Esophagus muscularis mucosa (tissue), 4 donors: Measurements from ENCODE around the gene GRM5. TPM values are rescaled to one million over a fixed set of nuclear protein-coding genes. Genes with fewer than 3 reads are reported as not detected.
"Not testable (repeated sequence)": the region's sequence is repeated elsewhere in the genome, so short reads cannot be mapped to it uniquely, and the experiment has no call there.

Experiments
- DNase-seq: peaks from one replicate; pipeline ENCODE4 v3.0.0-alpha.2; 2017; ENCODE audit errors: extremely low spot score
- H3K27ac ChIP-seq, 4 donors: fragments of 200-600 bp; sonication (generic); replicated peaks in 1 of 4; 1 replicate in 3 of 4; 2 replicates in 1 of 4; pipeline ENCODE4 v1.5.1; 2016 to 2019; ENCODE audit warnings: mild to moderate bottlenecking in 1 of 4
- H3K27me3 ChIP-seq, 4 donors: fragments of 200-600 bp; sonication (generic); one replicate each; pipeline versions ENCODE4 v1.5.1 to v1.6.0; 2016 to 2019
- H3K36me3 ChIP-seq, 4 donors: fragments of 200-600 bp; sonication (generic); one replicate each; pipeline ENCODE4 v1.5.1; 2016 to 2019
- H3K4me1 ChIP-seq, 4 donors: fragments of 200-600 bp; sonication (generic); one replicate each; pipeline ENCODE4 v1.5.1; 2016 to 2019
- H3K4me3 ChIP-seq, 4 donors: fragments of 200-600 bp; sonication (generic); 1 replicate in 2 of 4; 2 replicates in 2 of 4; pipeline ENCODE4 v1.5.1; 2016 to 2019; ENCODE audit warnings: mild to moderate bottlenecking in 4 of 4, moderate library complexity in 1 of 4
- H3K9me3 ChIP-seq, 4 donors: fragments of 200-600 bp; sonication (generic); 1 replicate in 3 of 4; 2 replicates in 1 of 4; pipeline ENCODE4 v1.5.1; 2016 to 2019
- CTCF ChIP-seq, 3 experiments: fragments of 200-600 bp in 2 of 3; fragments of 450-650 bp in 1 of 3; sonication (generic) in 2 of 3; IDR thresholded peaks; one replicate each; pipeline ENCODE4 v1.5.1; 2017 to 2019; ENCODE audit warnings: antibody characterized with exemption in 3 of 3, mild to moderate bottlenecking in 2 of 3, moderate library complexity in 1 of 3
- EP300 ChIP-seq: sonication (generic); formaldehyde crosslinking; IDR thresholded peaks from one replicate; pipeline ENCODE4 v1.6.1; 2017; ENCODE audit warnings: antibody characterized with exemption
- POLR2A ChIP-seq: fragments of 450-650 bp; IDR thresholded peaks from one replicate; pipeline ENCODE4 v1.6.1; 2017; ENCODE audit warnings: antibody characterized with exemption, moderate library complexity, mild to moderate bottlenecking, low read depth
- POLR2AphosphoS5 ChIP-seq, 2 donors: sonication (generic); formaldehyde crosslinking; IDR thresholded peaks; one replicate each; pipeline ENCODE4 v1.6.1; 2017; ENCODE audit warnings: antibody characterized with exemption in 2 of 2
- WGBS: methylation state at CpG from one replicate; pipeline ENCODE4 v1.1.5; 2018; 5-methylcytosine and 5-hydroxymethylcytosine counted together
- intact Hi-C: fragments of 100-400 bp; cut with DNase I; formaldehyde crosslinking; loops from one replicate; pipeline ENCODE4 v1.15.1; 2023
- small RNA-seq, 3 donors: library from RNA; depleted of rRNA; stranded (forward); fragments of <200 nt; gene quantifications; one replicate each; pipeline ENCODE3, GENCODE V24; 2016
- total RNA-seq, 4 donors: library from RNA; depleted of rRNA; stranded (reverse); fragments of >200 nt; gene quantifications; one replicate each; pipeline versions ENCODE4 v1.1.0 to v1.2.1, GENCODE V29; 2016

GRM5 gene
- total RNA-seq, 4 donors from 2014 or later = not detected

- no peak for DNase-seq
- H3K4me3 ChIP-seq = no peak overlapping the region
- TF ChIP-seq POLR2A = no peak
- no peak for TF ChIP-seq CTCF (IDR thresholded peaks at IDR 0.05)
- TF ChIP-seq EP300 = no peak
- no peak for TF ChIP-seq POLR2AphosphoS5 (IDR thresholded peaks at IDR 0.05)
- no peaks in the 10 kb centered on the region for H3K4me1 ChIP-seq
- peaks cover 0 to 8% (median 0%) of the 10 kb centered on the region in 4 donors for H3K9me3 ChIP-seq
- no peaks in the 10 kb centered on the region for H3K27me3 ChIP-seq
- no peak overlapping the region for H3K27ac ChIP-seq
- intact Hi-C loops = no loop called here
- no peaks in the 10 kb centered on the region for H3K36me3 ChIP-seq
- WGBS = 77% methylated on average over 4 of the region's 4 CpGs
Observed at GRCh38 chr11:88464528-88464927, 601.3 kb downstream of the GRM5 start.

- DNase-seq, H3K4me1 ChIP-seq, H3K36me3 ChIP-seq, intact Hi-C loops, H3K27ac ChIP-seq, H3K27me3 ChIP-seq, H3K4me3 ChIP-seq, H3K9me3 ChIP-seq: not testable (repeated sequence)
- WGBS = 95% methylated on average over 4 of the region's 6 CpGs
Observed at GRCh38 chr11:88463301-88463700, 602.5 kb downstream of the GRM5 start.

GRCh38 chr11:88458047-88458446 is 607.7 kb downstream of the GRM5 start:
- H3K27ac ChIP-seq, intact Hi-C loops, H3K36me3 ChIP-seq, DNase-seq, H3K4me1 ChIP-seq, H3K4me3 ChIP-seq, H3K27me3 ChIP-seq, H3K9me3 ChIP-seq: not testable (repeated sequence)
- 93% methylated on average over 4 of the region's 4 CpGs for WGBS

- no peak for DNase-seq
- Histone ChIP-seq H3K36me3 (no peaks in the 10 kb centered on the region), H3K4me3 (no peak overlapping the region), H3K9me3 (peaks cover 0 to 4% (median 2%) of the 10 kb centered on the region in 4 donors), H3K27me3 (no peaks in the 10 kb centered on the region), H3K27ac (no peak overlapping the region), H3K4me1 (no peaks in the 10 kb centered on the region)
- WGBS = 91% methylated on average over 2 of the region's 2 CpGs
- TF ChIP-seq CTCF (IDR thresholded peaks at IDR 0.05) (no peak), EP300 (no peak), POLR2AphosphoS5 (IDR thresholded peaks at IDR 0.05) (no peak), POLR2A (no peak)
- intact Hi-C loops = no loop called here
Observed at GRCh38 chr11:88455974-88456373, 609.8 kb downstream of the GRM5 start.

- no peaks in the 10 kb centered on the region for H3K36me3 ChIP-seq
- peaks cover 0 to 4% (median 2%) of the 10 kb centered on the region in 4 donors for H3K9me3 ChIP-seq
- 82% methylated on average over 3 of the region's 3 CpGs for WGBS
- H3K4me1 ChIP-seq = no peaks in the 10 kb centered on the region
- intact Hi-C loops = no loop called here
- DNase-seq = no peak
- no peaks in the 10 kb centered on the region for H3K27me3 ChIP-seq
- no peak overlapping the region for H3K4me3 ChIP-seq
- H3K27ac ChIP-seq = no peak overlapping the region
- TF ChIP-seq POLR2AphosphoS5 (IDR thresholded peaks at IDR 0.05) = no peak
- TF ChIP-seq EP300 = no peak
- no peak for TF ChIP-seq CTCF (IDR thresholded peaks at IDR 0.05)
- TF ChIP-seq POLR2A = no peak
Observed at GRCh38 chr11:88454881-88455280, 610.9 kb downstream of the GRM5 start.

Small RNA genes lying within 50 kb of the gene (small RNA-seq; reads per million reads assigned to genes)
- 0 reads per million in 3 donors for gene RNU6-16P

Other genes with a start within 250 kb of the GRM5 start
- not detected for gene TYR, start 111.9 kb upstream of the GRM5 start, total RNA-seq